K562 (cell line): Measurements from ENCODE around the gene MACF1.

Experiments used
- CHD1 ChIP-seq: fragments of 200-600 bp; sonication (generic); IDR thresholded peaks from one replicate; pipeline ENCODE4 v1.6.1; 2012; ENCODE audit warnings: mild to moderate bottlenecking, moderate library complexity, low read length, inconsistent platforms
- FOXP1 ChIP-seq: sonication (generic); formaldehyde crosslinking; IDR thresholded peaks from 2 replicates; pipeline ENCODE4 v1.8.0; 2022; ENCODE audit warnings: mild to moderate bottlenecking, missing genetic modification reagents
- NBN ChIP-seq: fragments of 450-650 bp; IDR thresholded peaks from 2 replicates; pipeline ENCODE4 v1.6.1; 2016; ENCODE audit warnings: low read depth, mild to moderate bottlenecking
- PML ChIP-seq: IDR thresholded peaks from 2 replicates; pipeline ENCODE4 v1.6.1; 2012; ENCODE audit warnings: low read length, inconsistent platforms
- POU5F1 ChIP-seq: fragments of 150-350 bp; IDR thresholded peaks from 2 replicates; pipeline ENCODE4 v1.6.1; 2014; ENCODE audit warnings: borderline replicate concordance, low read length, low read depth, mild to moderate bottlenecking; ENCODE audit not compliant: partially characterized antibody
- TEAD4 ChIP-seq, 2 experiments: sonication (generic) in 1 of 2; formaldehyde crosslinking in 1 of 2; IDR thresholded peaks; 2 replicates each; pipeline versions ENCODE4 v1.6.1 to v1.8.0; 2012 to 2022; ENCODE audit warnings: borderline replicate concordance in 1 of 2, inconsistent platforms in 1 of 2, low read length in 1 of 2, mild to moderate bottlenecking in 1 of 2, missing genetic modification reagents in 1 of 2
- ZKSCAN1 ChIP-seq: fragments of 150-350 bp; IDR thresholded peaks from 2 replicates; pipeline ENCODE4 v1.6.1; 2016; ENCODE audit warnings: low read depth, low read length
- ZNF354B ChIP-seq: fragments of 250-450 bp; sonication (Bioruptor Pico); IDR thresholded peaks from 2 replicates; pipeline ENCODE4 v1.4.0; 2020
- TF ChIP-seq, protein P1 (sequence below), 3 experiments: IDR thresholded peaks in 2 of 3; conservative IDR thresholded peaks in 1 of 3; 2 replicates each; pipeline ENCODE4 v1.5.1; 2011 to 2012; ENCODE audit warnings: low read length in 3 of 3, mild to moderate bottlenecking in 3 of 3, control low read depth in 2 of 3, improper control_type of control experiment in 1 of 3, inconsistent platforms in 1 of 3, low read depth in 1 of 3, mixed read lengths in 1 of 3, moderate library complexity in 1 of 3; ENCODE audit not compliant: insufficient read depth in 2 of 3
- TF ChIP-seq, protein P2 (sequence below): conservative IDR thresholded peaks from 2 replicates; pipeline ENCODE4 v1.6.1; 2011; ENCODE audit warnings: low read depth, mild to moderate bottlenecking, low read length; ENCODE audit not compliant: control insufficient read depth
- TF ChIP-seq, protein P3 (sequence below): fragments of 150-350 bp; conservative IDR thresholded peaks from 2 replicates; pipeline ENCODE4 v1.6.1; 2014; ENCODE audit warnings: low read length

DNA sequence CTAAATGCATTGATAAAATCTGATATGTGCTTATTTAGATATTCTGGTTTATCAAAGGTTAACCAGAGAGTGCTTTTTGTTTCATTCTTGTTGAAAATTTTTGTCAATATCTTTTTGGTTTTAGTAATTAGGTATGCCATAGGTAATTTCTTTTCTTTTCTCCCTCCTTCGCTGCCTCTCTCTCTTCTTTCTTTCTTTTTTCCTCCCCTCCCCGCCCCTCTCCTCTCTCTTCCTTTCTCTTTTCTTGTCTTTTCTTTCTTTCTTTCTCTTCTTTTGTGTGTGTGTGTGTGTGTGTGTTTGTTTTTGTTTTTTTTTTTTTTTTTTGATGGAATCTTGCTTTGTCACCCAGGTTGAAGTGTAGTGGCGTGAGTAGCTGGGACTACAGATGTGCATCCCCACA lies 14.4 kb upstream of the MACF1 start:
- no peak for TF ChIP-seq NBN
- no peak for TF ChIP-seq PML
- no peak for TF ChIP-seq ZKSCAN1
- no peak for TF ChIP-seq CHD1
- TF ChIP-seq, protein P1, sequence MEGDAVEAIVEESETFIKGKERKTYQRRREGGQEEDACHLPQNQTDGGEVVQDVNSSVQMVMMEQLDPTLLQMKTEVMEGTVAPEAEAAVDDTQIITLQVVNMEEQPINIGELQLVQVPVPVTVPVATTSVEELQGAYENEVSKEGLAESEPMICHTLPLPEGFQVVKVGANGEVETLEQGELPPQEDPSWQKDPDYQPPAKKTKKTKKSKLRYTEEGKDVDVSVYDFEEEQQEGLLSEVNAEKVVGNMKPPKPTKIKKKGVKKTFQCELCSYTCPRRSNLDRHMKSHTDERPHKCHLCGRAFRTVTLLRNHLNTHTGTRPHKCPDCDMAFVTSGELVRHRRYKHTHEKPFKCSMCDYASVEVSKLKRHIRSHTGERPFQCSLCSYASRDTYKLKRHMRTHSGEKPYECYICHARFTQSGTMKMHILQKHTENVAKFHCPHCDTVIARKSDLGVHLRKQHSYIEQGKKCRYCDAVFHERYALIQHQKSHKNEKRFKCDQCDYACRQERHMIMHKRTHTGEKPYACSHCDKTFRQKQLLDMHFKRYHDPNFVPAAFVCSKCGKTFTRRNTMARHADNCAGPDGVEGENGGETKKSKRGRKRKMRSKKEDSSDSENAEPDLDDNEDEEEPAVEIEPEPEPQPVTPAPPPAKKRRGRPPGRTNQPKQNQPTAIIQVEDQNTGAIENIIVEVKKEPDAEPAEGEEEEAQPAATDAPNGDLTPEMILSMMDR (IDR thresholded peaks at IDR 0.05 in 2 of 3, conservative IDR thresholded peaks at IDR 0.05 in 1 of 3; ENCODE audit: insufficient read depth in 2 of 3, low read depth in 1 of 3, low read length in 3 of 3), result no peak
- no peak for TF ChIP-seq TEAD4 (IDR thresholded peaks at IDR 0.05; ENCODE audit: low read length)
- TF ChIP-seq TEAD4 (CRISPR knock-in tag; IDR thresholded peaks at IDR 0.05; ENCODE audit: borderline replicate concordance), result no peak
- TF ChIP-seq FOXP1, result no peak
- TF ChIP-seq, protein P2, sequence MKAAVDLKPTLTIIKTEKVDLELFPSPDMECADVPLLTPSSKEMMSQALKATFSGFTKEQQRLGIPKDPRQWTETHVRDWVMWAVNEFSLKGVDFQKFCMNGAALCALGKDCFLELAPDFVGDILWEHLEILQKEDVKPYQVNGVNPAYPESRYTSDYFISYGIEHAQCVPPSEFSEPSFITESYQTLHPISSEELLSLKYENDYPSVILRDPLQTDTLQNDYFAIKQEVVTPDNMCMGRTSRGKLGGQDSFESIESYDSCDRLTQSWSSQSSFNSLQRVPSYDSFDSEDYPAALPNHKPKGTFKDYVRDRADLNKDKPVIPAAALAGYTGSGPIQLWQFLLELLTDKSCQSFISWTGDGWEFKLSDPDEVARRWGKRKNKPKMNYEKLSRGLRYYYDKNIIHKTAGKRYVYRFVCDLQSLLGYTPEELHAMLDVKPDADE, result no peak
- no peak for TF ChIP-seq POU5F1
- no peak for TF ChIP-seq ZNF354B (CRISPR knock-in tag)
- TF ChIP-seq, protein P3, sequence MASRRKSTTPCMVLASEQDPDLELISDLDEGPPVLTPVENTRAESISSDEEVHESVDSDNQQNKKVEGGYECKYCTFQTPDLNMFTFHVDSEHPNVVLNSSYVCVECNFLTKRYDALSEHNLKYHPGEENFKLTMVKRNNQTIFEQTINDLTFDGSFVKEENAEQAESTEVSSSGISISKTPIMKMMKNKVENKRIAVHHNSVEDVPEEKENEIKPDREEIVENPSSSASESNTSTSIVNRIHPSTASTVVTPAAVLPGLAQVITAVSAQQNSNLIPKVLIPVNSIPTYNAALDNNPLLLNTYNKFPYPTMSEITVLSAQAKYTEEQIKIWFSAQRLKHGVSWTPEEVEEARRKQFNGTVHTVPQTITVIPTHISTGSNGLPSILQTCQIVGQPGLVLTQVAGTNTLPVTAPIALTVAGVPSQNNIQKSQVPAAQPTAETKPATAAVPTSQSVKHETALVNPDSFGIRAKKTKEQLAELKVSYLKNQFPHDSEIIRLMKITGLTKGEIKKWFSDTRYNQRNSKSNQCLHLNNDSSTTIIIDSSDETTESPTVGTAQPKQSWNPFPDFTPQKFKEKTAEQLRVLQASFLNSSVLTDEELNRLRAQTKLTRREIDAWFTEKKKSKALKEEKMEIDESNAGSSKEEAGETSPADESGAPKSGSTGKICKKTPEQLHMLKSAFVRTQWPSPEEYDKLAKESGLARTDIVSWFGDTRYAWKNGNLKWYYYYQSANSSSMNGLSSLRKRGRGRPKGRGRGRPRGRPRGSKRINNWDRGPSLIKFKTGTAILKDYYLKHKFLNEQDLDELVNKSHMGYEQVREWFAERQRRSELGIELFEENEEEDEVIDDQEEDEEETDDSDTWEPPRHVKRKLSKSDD, result no peak
